ENCODE results near the gene TESK1.

GRCh38 chr9:35617548-35617947 is 12.5 kb downstream of the TESK1 start:
- TF ChIP-seq, protein P1, sequence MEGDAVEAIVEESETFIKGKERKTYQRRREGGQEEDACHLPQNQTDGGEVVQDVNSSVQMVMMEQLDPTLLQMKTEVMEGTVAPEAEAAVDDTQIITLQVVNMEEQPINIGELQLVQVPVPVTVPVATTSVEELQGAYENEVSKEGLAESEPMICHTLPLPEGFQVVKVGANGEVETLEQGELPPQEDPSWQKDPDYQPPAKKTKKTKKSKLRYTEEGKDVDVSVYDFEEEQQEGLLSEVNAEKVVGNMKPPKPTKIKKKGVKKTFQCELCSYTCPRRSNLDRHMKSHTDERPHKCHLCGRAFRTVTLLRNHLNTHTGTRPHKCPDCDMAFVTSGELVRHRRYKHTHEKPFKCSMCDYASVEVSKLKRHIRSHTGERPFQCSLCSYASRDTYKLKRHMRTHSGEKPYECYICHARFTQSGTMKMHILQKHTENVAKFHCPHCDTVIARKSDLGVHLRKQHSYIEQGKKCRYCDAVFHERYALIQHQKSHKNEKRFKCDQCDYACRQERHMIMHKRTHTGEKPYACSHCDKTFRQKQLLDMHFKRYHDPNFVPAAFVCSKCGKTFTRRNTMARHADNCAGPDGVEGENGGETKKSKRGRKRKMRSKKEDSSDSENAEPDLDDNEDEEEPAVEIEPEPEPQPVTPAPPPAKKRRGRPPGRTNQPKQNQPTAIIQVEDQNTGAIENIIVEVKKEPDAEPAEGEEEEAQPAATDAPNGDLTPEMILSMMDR (IDR thresholded peaks at IDR 0.05; ENCODE audit: insufficient read depth, low read length, poor library complexity, severe bottlenecking): no peak
- no peak for TF ChIP-seq EZH2phosphoT487 (conservative IDR thresholded peaks at IDR 0.05; ENCODE audit: low read length)
